Astrocyte (in vitro differentiated cells and primary cell): ENCODE results near the gene NSD1. TPM values are rescaled to one million over a fixed set of nuclear protein-coding genes. Genes with fewer than 3 reads are reported as not detected.
A peak's percentile ranks its signal among the peaks of the same experiment; 100 is the strongest.

Experiments used
- DNase-seq: peaks from one replicate; pipeline ENCODE4 v3.0.0-alpha.2; 2010; ENCODE audit warnings: low read depth
- FAIRE-seq: peaks from 2 replicates; lab custom pipeline; 2011; peaks lifted over from hg19 to GRCh38; lab: Jason Lieb, UNC
- H2AFZ ChIP-seq: 2 replicates; pipeline ENCODE4 v1.6.0; 2012; ENCODE audit warnings: low read depth, low read length, inconsistent platforms
- H3K27ac ChIP-seq: 2 replicates; pipeline ENCODE4 v1.5.1; 2011; ENCODE audit warnings: low read depth, low read length, inconsistent platforms
- H3K27me3 ChIP-seq: 2 replicates; pipeline ENCODE4 v1.6.0; 2011; ENCODE audit warnings: low read length, inconsistent platforms; ENCODE audit not compliant: insufficient read depth
- H3K36me3 ChIP-seq: 2 replicates; pipeline ENCODE4 v1.5.1; 2011; ENCODE audit warnings: low read length, inconsistent platforms; ENCODE audit not compliant: insufficient read depth
- H3K4me1 ChIP-seq: 2 replicates; pipeline ENCODE4 v1.5.1; 2011; ENCODE audit warnings: low read length, inconsistent platforms; ENCODE audit not compliant: insufficient read depth
- H3K4me2 ChIP-seq: 2 replicates; pipeline ENCODE4 v1.6.0; 2012; ENCODE audit warnings: low read length, inconsistent platforms
- H3K4me3 ChIP-seq: 2 replicates; pipeline ENCODE4 v1.5.1; 2011; ENCODE audit warnings: low read depth, mild to moderate bottlenecking, low read length, inconsistent platforms; ENCODE audit not compliant: insufficient read depth
- H3K79me2 ChIP-seq: 2 replicates; pipeline ENCODE4 v1.6.0; 2012; ENCODE audit warnings: mild to moderate bottlenecking, low read length, inconsistent platforms; ENCODE audit not compliant: insufficient read depth
- H3K9ac ChIP-seq: 2 replicates; pipeline ENCODE4 v1.6.0; 2012; ENCODE audit warnings: mild to moderate bottlenecking, low read length, inconsistent platforms
- H3K9me3 ChIP-seq: 2 replicates; pipeline ENCODE4 v1.5.1; 2012; ENCODE audit warnings: low read depth, mild to moderate bottlenecking, low read length, inconsistent platforms; ENCODE audit not compliant: insufficient read depth
- H4K20me1 ChIP-seq: 2 replicates; pipeline ENCODE4 v1.6.0; 2012; ENCODE audit warnings: low read length, inconsistent platforms; ENCODE audit not compliant: insufficient read depth
- H3K27ac Mint-ChIP-seq: one replicate; pipeline ENCODE4 v1.8.0; 2021; ENCODE audit warnings: mild to moderate bottlenecking, mixed read lengths; ENCODE audit not compliant: unreplicated experiment
- H3K27me3 Mint-ChIP-seq: one replicate; pipeline ENCODE4 v1.8.0; 2021; ENCODE audit warnings: low read depth, mixed read lengths; ENCODE audit not compliant: unreplicated experiment
- H3K36me3 Mint-ChIP-seq: one replicate; pipeline ENCODE4 v1.8.0; 2021; ENCODE audit warnings: low read depth, mixed read lengths; ENCODE audit not compliant: unreplicated experiment
- H3K4me1 Mint-ChIP-seq: one replicate; pipeline ENCODE4 v1.8.0; 2021; ENCODE audit warnings: low read depth, mixed read lengths; ENCODE audit not compliant: unreplicated experiment
- H3K4me3 Mint-ChIP-seq: one replicate; pipeline ENCODE4 v1.8.0; 2021; ENCODE audit warnings: mild to moderate bottlenecking, moderate library complexity, mixed read lengths; ENCODE audit not compliant: unreplicated experiment
- H3K9me3 Mint-ChIP-seq: one replicate; pipeline ENCODE4 v1.8.0; 2021; ENCODE audit warnings: mild to moderate bottlenecking, mixed read lengths; ENCODE audit not compliant: unreplicated experiment
- EZH2 ChIP-seq: IDR thresholded peaks from 2 replicates; pipeline ENCODE4 v1.6.1; 2012; ENCODE audit warnings: mild to moderate bottlenecking, low read length, inconsistent platforms; ENCODE audit not compliant: insufficient read depth
- total RNA-seq: library from RNA; stranded (reverse); gene quantifications from 2 replicates; pipeline ENCODE4 v1.2.1, GENCODE V29; 2021
- TF ChIP-seq, protein P1 (sequence below): IDR thresholded peaks from 2 replicates; pipeline ENCODE4 v1.5.1; 2011; ENCODE audit warnings: low read depth, mild to moderate bottlenecking, inconsistent platforms, low read length, moderate library complexity; ENCODE audit not compliant: insufficient read depth

Gene NSD1
- total RNA-seq, 1 donor from 2014 or later: 71.9 TPM

DNA sequence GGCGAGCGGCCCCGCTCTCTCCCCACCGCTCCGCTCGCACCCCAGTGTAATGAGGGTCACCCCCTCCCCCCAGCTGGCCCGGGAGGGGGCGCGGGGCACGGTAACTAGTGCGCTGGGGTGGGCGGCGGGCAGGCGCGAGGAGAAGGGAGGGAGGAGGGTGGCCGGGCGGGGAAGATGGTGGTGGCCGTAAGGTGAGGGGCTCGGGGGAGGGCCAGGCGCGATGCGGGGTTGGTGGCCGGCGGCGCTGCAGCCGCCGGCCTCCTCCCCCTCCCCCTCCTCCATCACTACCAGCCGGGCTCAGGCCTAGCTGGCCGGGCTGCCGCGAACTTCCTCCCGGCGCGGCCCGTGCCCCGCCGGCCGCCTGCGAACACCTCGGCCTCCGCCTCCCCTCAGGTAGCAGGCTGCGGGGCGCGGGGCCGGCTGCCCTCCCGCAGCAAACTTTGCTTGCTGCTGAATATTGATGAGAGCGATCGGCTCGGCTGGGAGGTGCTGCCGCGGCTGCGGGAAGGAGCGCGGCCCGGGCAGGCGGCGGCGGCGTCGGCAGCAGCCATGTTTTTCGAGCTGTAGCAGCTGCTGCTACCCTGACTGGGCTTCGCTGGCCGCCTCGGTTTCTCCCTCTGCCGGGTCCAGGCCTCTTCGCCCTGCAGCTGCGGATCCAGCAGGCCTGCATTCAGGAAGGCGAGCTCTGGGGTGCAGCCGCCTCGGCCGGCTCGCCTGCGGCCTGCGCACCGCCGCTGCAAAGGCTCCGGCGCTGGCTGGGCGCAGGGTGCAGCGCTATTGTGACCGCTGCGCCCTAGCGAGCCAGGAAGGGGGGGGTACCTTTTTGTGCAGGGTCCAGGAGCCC lies 502 bp downstream of the NSD1 start:
- H3K79me2 ChIP-seq: peaks cover 45% of the 10 kb centered on the region
- H3K36me3 ChIP-seq: peaks cover 23% of the 10 kb centered on the region
- H3K4me1 ChIP-seq: peaks cover 30% of the 10 kb centered on the region
- Mint-ChIP-seq H3K4me3 (peak overlapping the region; percentile 89), H3K27me3 (no peaks in the 10 kb centered on the region), H3K36me3 (peaks cover 4% of the 10 kb centered on the region), H3K4me1 (peaks cover 23% of the 10 kb centered on the region), H3K27ac (peak overlapping the region; percentile 89), H3K9me3 (no peaks in the 10 kb centered on the region)
- peak overlapping the region; percentile 83 for H3K9ac ChIP-seq
- H4K20me1 ChIP-seq: peaks cover 22% of the 10 kb centered on the region
- no peak for TF ChIP-seq EZH2
- TF ChIP-seq, protein P1, sequence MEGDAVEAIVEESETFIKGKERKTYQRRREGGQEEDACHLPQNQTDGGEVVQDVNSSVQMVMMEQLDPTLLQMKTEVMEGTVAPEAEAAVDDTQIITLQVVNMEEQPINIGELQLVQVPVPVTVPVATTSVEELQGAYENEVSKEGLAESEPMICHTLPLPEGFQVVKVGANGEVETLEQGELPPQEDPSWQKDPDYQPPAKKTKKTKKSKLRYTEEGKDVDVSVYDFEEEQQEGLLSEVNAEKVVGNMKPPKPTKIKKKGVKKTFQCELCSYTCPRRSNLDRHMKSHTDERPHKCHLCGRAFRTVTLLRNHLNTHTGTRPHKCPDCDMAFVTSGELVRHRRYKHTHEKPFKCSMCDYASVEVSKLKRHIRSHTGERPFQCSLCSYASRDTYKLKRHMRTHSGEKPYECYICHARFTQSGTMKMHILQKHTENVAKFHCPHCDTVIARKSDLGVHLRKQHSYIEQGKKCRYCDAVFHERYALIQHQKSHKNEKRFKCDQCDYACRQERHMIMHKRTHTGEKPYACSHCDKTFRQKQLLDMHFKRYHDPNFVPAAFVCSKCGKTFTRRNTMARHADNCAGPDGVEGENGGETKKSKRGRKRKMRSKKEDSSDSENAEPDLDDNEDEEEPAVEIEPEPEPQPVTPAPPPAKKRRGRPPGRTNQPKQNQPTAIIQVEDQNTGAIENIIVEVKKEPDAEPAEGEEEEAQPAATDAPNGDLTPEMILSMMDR: no peak
- no peaks in the 10 kb centered on the region for H3K9me3 ChIP-seq
- H3K4me3 ChIP-seq: peak overlapping the region; percentile 67
- DNase-seq (peak; percentile 34), FAIRE-seq (no peak)
- peak overlapping the region; percentile 79 for H2AFZ ChIP-seq
- no peaks in the 10 kb centered on the region for H3K27me3 ChIP-seq
- peak overlapping the region; percentile 65 for H3K27ac ChIP-seq
- peak overlapping the region; percentile 85 for H3K4me2 ChIP-seq

DNA sequence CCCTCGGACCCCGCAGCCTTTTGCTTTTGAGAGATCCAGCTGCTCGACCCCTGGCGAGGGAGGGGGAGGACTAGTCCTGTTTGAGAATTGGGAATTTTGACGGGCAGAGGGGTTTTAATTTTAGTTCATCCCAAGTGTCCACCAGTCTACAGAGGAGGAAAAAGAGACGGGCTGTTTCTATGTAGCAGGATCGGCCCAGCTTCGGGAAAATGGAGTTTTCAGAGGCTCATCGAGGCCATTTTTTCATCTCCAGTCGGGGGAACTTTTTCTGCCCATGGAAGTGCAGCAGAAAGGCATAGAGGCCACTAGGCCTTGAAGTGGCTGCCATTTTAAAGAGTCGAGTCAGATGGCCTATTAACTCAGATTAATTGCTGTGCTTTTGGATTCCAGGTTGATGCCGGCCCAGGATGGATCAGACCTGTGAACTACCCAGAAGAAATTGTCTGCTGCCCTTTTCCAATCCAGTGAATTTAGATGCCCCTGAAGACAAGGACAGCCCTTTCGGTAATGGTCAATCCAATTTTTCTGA lies 1.2 kb downstream of the NSD1 start:
- peak overlapping the region; percentile 83 for H3K9ac ChIP-seq
- no peak for FAIRE-seq
- H3K36me3 ChIP-seq: peaks cover 23% of the 10 kb centered on the region
- H2AFZ ChIP-seq: peak overlapping the region; percentile 79
- peak overlapping the region; percentile 65 for H3K27ac ChIP-seq
- H3K4me2 ChIP-seq: peak overlapping the region; percentile 85
- H3K4me3 ChIP-seq: peak overlapping the region; percentile 67
- Mint-ChIP-seq H3K36me3 (peaks cover 4% of the 10 kb centered on the region), H3K4me1 (peaks cover 25% of the 10 kb centered on the region), H3K27me3 (no peaks in the 10 kb centered on the region), H3K4me3 (peak overlapping the region; percentile 89), H3K27ac (peak overlapping the region; percentile 89), H3K9me3 (no peaks in the 10 kb centered on the region)
- no peak for DNase-seq
- TF ChIP-seq EZH2: no peak
- TF ChIP-seq, protein P1: no peak
- H3K9me3 ChIP-seq: no peaks in the 10 kb centered on the region
- H3K27me3 ChIP-seq: no peaks in the 10 kb centered on the region
- peaks cover 29% of the 10 kb centered on the region for H4K20me1 ChIP-seq
- peaks cover 30% of the 10 kb centered on the region for H3K4me1 ChIP-seq
- H3K79me2 ChIP-seq: peaks cover 52% of the 10 kb centered on the region

- Histone ChIP-seq H4K20me1 (peaks cover 71% of the 10 kb centered on the region), H3K4me1 (peaks cover 17% of the 10 kb centered on the region), H3K9me3 (no peaks in the 10 kb centered on the region), H3K27ac (no peak overlapping the region), H2AFZ (no peak overlapping the region), H3K4me3 (no peak overlapping the region), H3K9ac (no peak overlapping the region), H3K79me2 (peaks cover 96% of the 10 kb centered on the region), H3K36me3 (peaks cover 26% of the 10 kb centered on the region), H3K4me2 (no peak overlapping the region), H3K27me3 (no peaks in the 10 kb centered on the region)
- FAIRE-seq (no peak), DNase-seq (no peak)
- TF ChIP-seq, protein P1: no peak
- TF ChIP-seq EZH2: no peak
- peak overlapping the region; percentile 31 for H3K4me3 Mint-ChIP-seq
- H3K27ac Mint-ChIP-seq: no peak overlapping the region
- H3K4me1 Mint-ChIP-seq: peaks cover 21% of the 10 kb centered on the region
- H3K27me3 Mint-ChIP-seq: no peaks in the 10 kb centered on the region
- H3K9me3 Mint-ChIP-seq: no peaks in the 10 kb centered on the region
- H3K36me3 Mint-ChIP-seq: peaks cover 8% of the 10 kb centered on the region
Measured at GRCh38 chr5:177140312-177140711, 6.7 kb downstream of the NSD1 start.
